Posterior vena cava (tissue), 2 donors: Measurements from ENCODE around the gene USP30. TPM values are rescaled to one million over a fixed set of nuclear protein-coding genes. Genes with fewer than 3 reads are reported as not detected.
A peak's percentile ranks its signal among the peaks of the same experiment; 100 is the strongest.

ENCODE experiments used
- DNase-seq: peaks from one replicate; pipeline ENCODE4 v3.0.0-alpha.2; 2020; ENCODE audit warnings: low spot score
- intact Hi-C, 2 donors: fragments of 100-400 bp; cut with DNase I; formaldehyde crosslinking; loops; one replicate each; pipeline versions ENCODE4 v1.14.1 to v1.14.2; 2022 to 2023
- total RNA-seq, 2 donors: library from RNA; stranded (reverse); fragmentation: NEBNext Ultra II Directional; extraction: Animal tissue kit (Norgen Biotek cat#: 25700); gene quantifications; one replicate each; pipeline ENCODE4 v1.2.1, GENCODE V29; 2021
- donor health status: DM: yes; HTN: yes; CAD: no.
- donor health status: DM: yes; HTN: yes; CAD: no.

USP30 gene
- total RNA-seq, 2 donors from 2014 or later: 8.1 to 8.3 TPM

- no peak for DNase-seq
- intact Hi-C loops: loop anchor here (10.0 kb wide), 1 partner anchor 528 kb away; the partner anchor contains the start of genes ISCU (in 2 of the 2) and SART3 (in 2 of the 2)
These were observed 40.2 kb downstream of the USP30 start for GRCh38 chr12:109092497-109093021.

DNA sequence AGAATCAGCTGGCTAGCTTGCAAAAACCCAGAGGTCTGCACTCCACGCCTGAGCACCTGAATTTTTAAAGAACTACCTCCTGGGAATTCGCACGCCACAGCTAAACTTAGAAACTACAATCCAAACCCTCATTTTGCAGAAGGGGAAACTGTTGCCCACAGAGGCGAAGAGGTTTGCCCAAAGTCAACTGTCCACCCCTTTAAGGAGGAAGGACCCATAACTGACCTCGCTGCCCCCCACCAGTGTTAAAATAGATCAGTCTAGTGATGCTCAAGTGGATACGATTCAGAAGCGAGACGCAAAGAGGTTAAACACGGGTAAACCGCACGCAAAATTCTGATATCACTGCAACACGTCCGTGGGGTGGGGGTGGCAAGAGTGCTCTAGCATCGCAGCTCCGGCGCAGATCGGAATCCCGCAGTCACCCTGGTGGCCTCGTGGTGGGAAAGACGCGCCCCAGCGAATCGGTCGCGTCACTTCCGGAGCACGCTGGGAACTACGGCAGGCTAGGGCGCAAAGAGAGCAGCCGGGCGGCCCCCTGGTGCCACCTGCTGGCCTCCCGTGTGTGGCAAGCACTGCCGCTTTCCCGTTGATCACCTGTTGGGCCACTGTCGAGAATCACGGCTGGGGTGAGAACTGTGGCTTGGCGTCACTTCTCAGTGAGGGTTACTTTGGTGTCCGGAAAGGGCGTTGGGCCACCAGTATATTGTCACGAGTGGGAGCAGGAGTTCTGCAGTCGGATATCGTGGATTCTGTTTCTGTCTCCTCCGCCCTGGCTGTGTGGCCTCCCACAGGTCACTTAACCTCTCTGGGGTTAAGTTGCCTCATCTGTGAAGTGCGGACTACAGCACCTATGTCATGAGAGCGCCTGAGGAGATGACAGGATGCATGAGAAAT lies 40.9 kb downstream of the USP30 start, which contains the start of gene ALKBH2:
TSS of gene ALKBH2 (minus strand) at position 451 of the 897 bp plus-strand sequence. CDS start 686 bp downstream, outside the sequence.
- peak; percentile 98 for DNase-seq
- intact Hi-C loops: loop anchor here (10.0 kb wide), 1 partner anchor 528 kb away; the partner anchor contains the start of genes ISCU (in 2 of the 2) and SART3 (in 2 of the 2)

DNA sequence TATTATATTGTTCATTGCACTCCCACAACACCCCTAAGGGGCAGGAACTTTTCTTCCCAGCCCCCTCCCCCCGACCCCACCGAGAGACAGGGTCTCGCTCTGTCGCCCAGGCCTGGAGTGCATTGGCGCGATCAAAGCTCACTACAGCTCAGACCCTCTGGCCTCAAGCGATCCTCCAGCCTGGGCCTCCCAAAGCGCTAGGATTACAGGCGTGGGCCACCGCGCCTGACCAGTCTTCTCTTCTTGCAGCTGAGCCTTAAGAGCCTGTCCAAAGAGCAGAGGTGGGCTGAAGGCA lies 44.7 kb downstream of the USP30 start:
- intact Hi-C loops: loop anchor here (10.0 kb wide), 1 partner anchor 532 kb away; the partner anchor contains the start of genes ISCU (in 2 of the 2) and SART3 (in 2 of the 2)
- DNase-seq: no peak

GRCh38 chr12:109097435-109098182 lies 45.2 kb downstream of the USP30 start, which contains the start of gene UNG:
UNG (plus strand) TSS chr12:109097597; CDS start chr12:109097680, 83 bp downstream.
- intact Hi-C loops: loop anchor here (10.0 kb wide), 1 partner anchor 533 kb away; the partner anchor contains the start of genes ISCU (in 2 of the 2) and SART3 (in 2 of the 2)
- peak; percentile 99 for DNase-seq

DNA sequence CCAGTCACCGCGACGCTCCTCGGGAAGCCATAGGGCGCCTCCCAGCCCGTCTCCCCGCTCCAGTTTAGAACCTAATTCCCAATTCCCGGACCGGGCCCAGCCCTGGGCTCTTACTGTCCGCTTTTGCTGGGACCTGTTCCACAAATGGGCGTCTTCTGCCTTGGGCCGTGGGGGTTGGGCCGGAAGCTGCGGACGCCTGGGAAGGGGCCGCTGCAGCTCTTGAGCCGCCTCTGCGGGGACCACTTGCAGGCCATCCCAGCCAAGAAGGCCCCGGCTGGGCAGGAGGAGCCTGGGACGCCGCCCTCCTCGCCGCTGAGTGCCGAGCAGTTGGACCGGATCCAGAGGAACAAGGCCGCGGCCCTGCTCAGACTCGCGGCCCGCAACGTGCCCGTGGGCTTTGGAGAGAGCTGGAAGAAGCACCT lies 45.8 kb downstream of the USP30 start:
- DNase-seq: peak; percentile 92
- intact Hi-C loops: loop anchor here (10.0 kb wide), 1 partner anchor 533 kb away; the partner anchor contains the start of genes ISCU (in 2 of the 2) and SART3 (in 2 of the 2)

- intact Hi-C loops: loop anchor here (10.0 kb wide), 1 partner anchor 534 kb away; the partner anchor contains the start of genes ISCU (in 2 of the 2) and SART3 (in 2 of the 2)
- no peak for DNase-seq
These were observed 46.3 kb downstream of the USP30 start for GRCh38 chr12:109098651-109099050.

- intact Hi-C loops: loop anchor here (10.0 kb wide), 1 partner anchor 535 kb away; the partner anchor contains the start of genes ISCU (in 2 of the 2) and SART3 (in 2 of the 2)
- DNase-seq: no peak
These were observed 47.1 kb downstream of the USP30 start for GRCh38 chr12:109099431-109100020.

DNA sequence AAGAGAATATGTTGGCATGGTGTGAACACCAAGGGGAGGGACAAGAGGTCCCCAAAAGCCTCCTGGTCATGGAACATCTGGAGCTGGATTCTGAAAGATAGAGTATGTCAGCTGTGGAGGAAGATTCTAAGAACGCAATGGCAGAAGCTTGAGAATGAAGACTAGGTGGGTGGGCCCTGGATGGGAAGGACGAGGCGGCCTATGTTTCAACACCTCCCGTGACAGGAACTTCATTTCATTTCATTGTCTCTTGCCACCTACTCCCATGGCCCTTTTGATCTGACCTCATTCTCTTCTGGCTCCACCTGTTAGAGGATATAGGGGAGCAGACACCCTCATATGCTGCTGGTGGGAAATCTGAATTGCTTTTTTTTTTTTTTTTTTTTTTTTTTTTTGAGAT lies 48.4 kb downstream of the USP30 start:
- DNase-seq: no peak
- intact Hi-C loops: no loop called here

DNA sequence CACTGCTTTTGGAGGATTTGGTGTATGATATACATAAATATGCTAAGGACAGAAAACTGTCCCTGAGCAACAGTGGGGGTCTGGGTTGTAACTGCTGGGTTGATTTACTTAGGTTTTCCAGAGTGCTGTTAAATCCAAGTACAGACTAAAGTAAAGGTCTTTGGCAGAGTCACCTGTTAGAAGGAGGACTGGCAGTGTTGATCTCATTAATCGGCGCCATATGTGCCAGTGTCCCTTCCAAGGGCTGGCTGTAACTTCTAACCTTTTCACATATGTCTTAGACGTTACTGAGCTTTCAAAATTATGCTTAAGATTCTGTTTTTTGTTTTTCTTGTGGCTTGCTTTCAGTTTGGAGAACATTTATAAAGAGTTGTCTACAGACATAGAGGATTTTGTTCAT lies 50.1 kb downstream of the USP30 start:
- intact Hi-C loops: no loop called here
- DNase-seq: no peak

- no peak for DNase-seq
- intact Hi-C loops: no loop called here
These were observed 52.8 kb downstream of the USP30 start for GRCh38 chr12:109105176-109105575.

GRCh38 chr12:109109746-109110350 lies 57.5 kb downstream of the USP30 start:
- intact Hi-C loops: no loop called here
- DNase-seq: no peak

DNA sequence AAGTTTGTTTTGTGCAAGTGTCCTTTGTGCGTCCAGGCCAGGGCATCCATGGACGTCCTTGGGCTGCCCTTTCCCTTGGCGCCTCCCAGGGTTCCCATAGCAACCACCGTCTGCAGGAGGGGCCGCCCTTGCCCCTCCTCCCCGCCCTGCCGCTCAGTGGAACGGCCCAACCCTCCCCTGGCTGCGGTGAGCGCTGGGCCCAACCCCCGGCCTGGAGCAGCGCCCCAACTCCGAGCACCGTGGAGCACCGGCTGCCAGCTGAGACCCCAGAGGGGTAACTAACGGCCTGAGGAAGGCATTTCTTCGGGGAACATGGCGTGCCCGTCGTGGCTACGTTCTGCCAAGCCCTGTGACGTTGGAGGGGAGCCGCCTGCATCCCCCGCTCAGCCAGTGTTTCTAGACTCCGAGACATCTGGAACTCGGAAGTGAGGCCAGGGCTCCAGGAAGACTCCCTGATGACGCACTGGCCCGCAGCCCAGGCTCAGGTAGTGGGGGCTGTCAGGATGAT lies 58.7 kb downstream of the USP30 start:
- intact Hi-C loops: no loop called here

DNA sequence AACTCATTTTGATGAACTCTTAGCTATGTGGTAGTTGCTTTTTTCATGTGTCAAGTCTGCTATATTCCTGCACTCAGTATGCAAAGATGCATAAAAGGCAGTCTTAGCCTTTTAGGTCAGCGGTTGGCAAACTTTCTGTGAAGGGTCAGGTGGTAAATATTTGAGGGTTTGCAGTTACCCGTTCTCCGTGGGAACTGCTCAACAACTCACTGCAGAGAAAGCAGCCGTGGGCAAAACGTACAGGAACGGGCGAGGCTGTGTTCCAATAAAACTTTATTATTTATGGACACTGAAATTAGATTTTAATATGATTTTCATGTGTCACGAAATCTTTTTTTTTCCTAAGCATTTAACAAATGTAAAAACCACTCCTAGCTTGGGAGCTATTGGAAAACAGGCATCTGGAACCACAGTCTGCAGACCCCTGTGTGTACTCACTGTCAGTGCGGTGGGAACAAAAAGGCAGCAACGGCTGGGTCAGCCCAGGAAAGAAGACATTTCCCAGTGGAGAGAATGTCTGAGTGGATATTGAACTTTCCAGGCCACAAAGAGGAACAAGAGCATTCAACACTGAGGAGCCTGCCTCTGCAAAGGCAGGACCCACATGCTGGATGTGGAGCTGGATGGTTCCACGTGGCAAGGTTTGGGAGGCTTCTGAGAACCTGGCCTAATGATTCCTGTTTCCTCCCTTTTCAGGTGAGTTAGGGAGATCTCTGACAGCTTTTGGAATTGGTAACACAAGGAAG lies 60.5 kb downstream of the USP30 start:
- DNase-seq: no peak
- intact Hi-C loops: no loop called here

More for the DNA sequence above, 58.7 kb downstream of the USP30 start:
- peak; percentile 97 for DNase-seq

DNA sequence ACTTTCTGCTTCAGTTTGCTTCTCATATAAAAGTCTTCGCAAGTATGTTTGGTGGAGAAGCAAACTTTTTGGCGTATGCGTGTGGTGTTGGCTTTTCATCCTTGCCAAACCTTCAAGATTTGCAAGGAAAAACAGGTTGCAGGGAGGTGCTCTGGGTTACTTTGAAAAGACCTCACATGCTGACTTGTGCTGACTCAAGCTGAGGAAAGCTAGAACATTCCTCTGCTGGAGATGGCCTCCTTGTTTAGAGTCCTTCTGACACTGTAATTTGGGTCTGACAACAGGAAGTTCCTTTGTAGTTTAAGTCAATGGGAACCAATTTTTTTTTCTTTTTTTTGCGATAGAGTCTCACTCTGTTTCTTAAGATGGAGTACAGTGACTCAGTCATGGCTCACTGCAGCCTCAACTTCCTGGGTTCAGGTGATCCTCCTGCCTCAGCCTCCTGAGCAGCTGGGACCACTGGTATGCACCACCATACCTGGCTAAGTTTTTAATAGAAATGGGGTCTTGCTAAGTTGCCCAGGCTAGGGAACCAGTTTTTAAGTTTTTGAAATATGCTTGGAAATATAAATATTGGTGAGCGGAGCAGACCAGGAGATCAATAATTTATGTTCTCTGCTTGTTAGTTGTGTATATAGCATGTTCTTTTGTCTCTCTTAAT lies 61.4 kb downstream of the USP30 start:
- no peak for DNase-seq
- intact Hi-C loops: no loop called here

DNA sequence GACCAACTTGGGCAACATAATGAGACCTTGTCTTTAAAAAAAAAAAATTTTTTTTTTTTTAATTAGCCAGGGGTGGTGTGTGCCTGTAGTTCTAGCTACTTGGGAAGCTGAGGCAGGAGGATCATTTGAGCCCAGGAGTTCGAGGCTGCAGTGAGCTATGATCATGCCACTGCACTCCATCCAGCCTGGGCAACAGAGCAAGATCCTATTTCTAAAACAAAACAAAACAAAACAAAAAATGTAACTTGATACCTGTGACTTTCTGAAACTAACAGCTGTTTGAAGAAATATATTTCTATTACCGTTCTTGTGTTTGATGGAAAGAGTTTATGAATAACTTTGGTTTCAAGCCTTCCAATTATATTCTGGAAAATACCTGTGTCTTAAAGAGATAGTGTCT lies 62.3 kb downstream of the USP30 start:
- DNase-seq: no peak
- intact Hi-C loops: no loop called here

- no peak for DNase-seq
- intact Hi-C loops: no loop called here
These were observed 63.0 kb downstream of the USP30 start for GRCh38 chr12:109115404-109115757.
